Activated naive CD4-positive, alpha-beta T cell treated with anti-CD3 and anti-CD28 coated beads for 36 hours (primary cell): ENCODE data around the gene ESYT1. TPM values are rescaled to one million over a fixed set of nuclear protein-coding genes. Genes with fewer than 3 reads are reported as not detected.

ENCODE experiments used
- CTCF ChIA-PET: fragments of 350-600 bp; sonication (Branson Sonifier 250); formaldehyde crosslinking; loops from one replicate; lab custom pipeline; 2021; ENCODE audit warnings: antibody characterized with exemption; lab: Charles Lee
- DNase-seq: peaks from one replicate; pipeline ENCODE4 v3.0.0-alpha.2; 2020
- H3K27ac Mint-ChIP-seq: one replicate; pipeline ENCODE4 v1.8.0; 2021; ENCODE audit warnings: mild to moderate bottlenecking, mixed read lengths
- H3K27me3 Mint-ChIP-seq: one replicate; pipeline ENCODE4 v1.8.0; 2021; ENCODE audit warnings: low read depth, mixed read lengths
- H3K36me3 Mint-ChIP-seq: one replicate; pipeline ENCODE4 v1.8.0; 2021; ENCODE audit warnings: low read depth, mixed read lengths
- H3K4me1 Mint-ChIP-seq: one replicate; pipeline ENCODE4 v1.8.0; 2021; ENCODE audit warnings: low read depth, mixed read lengths
- H3K4me3 Mint-ChIP-seq: one replicate; pipeline ENCODE4 v1.8.0; 2021; ENCODE audit warnings: mild to moderate bottlenecking, moderate library complexity, mixed read lengths
- H3K9me3 Mint-ChIP-seq: one replicate; pipeline ENCODE4 v1.8.0; 2021; ENCODE audit warnings: mixed read lengths
- intact Hi-C: fragments of 100-400 bp; cut with micrococcal nuclease; formaldehyde crosslinking; loops from one replicate; pipeline ENCODE4 v1.15.1; 2023
- total RNA-seq, 2 experiments: library from RNA; stranded (reverse); gene quantifications; one replicate each; pipeline ENCODE4 v1.2.3, GENCODE V29; 2021

Gene ESYT1
- total RNA-seq, 2 experiments from 2014 or later = 87.4 to 88.9 TPM

DNA sequence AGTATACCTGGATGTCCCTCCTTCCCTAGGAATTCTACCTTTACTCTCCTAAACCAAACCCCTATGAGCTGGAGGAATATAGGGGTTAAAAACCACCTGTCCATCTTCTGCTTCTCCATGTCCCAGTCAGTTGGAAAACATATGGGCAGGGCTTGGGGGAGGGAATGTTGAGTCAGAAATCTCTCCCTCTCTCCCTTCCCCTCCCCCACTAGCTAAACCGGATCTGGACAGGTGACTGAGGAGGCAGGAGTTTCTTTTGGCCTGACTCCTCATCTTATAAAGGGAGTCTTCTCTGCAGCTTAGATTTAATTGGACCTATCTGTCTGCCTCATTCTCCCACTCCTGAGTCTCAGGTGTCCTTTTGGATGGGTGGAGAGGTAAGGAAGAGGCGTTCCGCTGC lies 42.0 kb upstream of the ESYT1 start:
- intact Hi-C loops = no loop called here
- H3K9me3 Mint-ChIP-seq = no peaks in the 10 kb centered on the region
- CTCF ChIA-PET = interaction anchor here (0.6 to 3.2 kb wide), 6 partner anchors 11 to 248 kb away, joined by 3 to 22 read pairs (median 4); partner anchors contain the start of genes PA2G4 and PAN2
- H3K27me3 Mint-ChIP-seq = peaks cover 8% of the 10 kb centered on the region
- peaks cover under 1% of the 10 kb centered on the region for H3K4me1 Mint-ChIP-seq
- no peak overlapping the region for H3K4me3 Mint-ChIP-seq
- no peaks in the 10 kb centered on the region for H3K36me3 Mint-ChIP-seq
- no peak overlapping the region for H3K27ac Mint-ChIP-seq
- DNase-seq = no peak

DNA sequence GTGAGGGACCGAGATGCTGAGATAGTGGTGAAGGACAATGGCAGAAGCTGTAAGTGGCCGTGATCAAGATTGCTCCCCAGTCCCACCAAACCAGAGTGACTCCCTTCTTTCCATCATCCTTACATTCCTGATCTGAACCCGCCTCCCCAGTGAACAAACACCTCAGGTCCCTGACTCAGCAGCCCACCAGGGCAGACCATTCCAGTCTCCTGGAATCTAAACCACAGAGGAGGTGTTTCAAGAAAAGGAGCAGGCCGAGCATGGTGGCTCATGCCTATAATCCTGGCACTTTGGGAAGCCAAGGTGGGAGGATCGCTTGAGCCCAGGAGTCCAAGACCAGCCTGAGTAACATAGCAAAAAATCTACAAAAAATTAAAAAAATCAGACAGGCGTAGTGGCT lies 41.5 kb upstream of the ESYT1 start:
- intact Hi-C loops = no loop called here
- CTCF ChIA-PET = interaction anchor here (0.8 to 3.2 kb wide), 3 partner anchors 10 to 40 kb away, joined by 3 to 22 read pairs (median 3); partner anchors contain the start of gene PA2G4
- no peak overlapping the region for H3K27ac Mint-ChIP-seq
- H3K4me3 Mint-ChIP-seq = no peak overlapping the region
- no peaks in the 10 kb centered on the region for H3K36me3 Mint-ChIP-seq
- no peaks in the 10 kb centered on the region for H3K9me3 Mint-ChIP-seq
- DNase-seq = no peak
- H3K27me3 Mint-ChIP-seq = peaks cover 4% of the 10 kb centered on the region
- no peaks in the 10 kb centered on the region for H3K4me1 Mint-ChIP-seq

DNA sequence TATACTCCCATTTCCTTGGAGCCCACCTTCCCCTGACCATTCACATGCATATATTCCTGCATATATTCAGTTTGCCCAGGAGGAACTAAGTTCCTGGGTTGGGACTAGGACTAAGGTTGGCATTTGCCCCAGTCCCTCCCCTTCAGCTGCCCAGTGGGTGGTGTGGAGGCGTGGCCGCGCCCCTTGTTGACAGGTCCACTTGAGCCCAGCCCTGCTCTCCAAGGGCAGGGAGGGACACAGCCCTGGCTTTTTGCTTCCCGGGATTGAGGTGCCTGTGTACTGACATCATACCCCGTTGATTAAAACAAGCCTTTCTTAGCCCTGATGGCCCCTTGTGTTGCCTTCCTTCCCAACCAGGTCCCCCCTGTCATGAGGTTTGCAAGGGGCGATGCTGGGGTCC lies 40.8 kb upstream of the ESYT1 start:
- CTCF ChIA-PET = interaction anchor here (3.2 kb wide), 1 partner anchor 16 kb away, joined by 22 read pairs; the partner anchor contains the start of gene PA2G4
- H3K4me3 Mint-ChIP-seq = no peak overlapping the region
- DNase-seq = no peak
- H3K4me1 Mint-ChIP-seq = no peaks in the 10 kb centered on the region
- intact Hi-C loops = no loop called here
- H3K36me3 Mint-ChIP-seq = no peaks in the 10 kb centered on the region
- no peak overlapping the region for H3K27ac Mint-ChIP-seq
- H3K27me3 Mint-ChIP-seq = no peaks in the 10 kb centered on the region
- H3K9me3 Mint-ChIP-seq = no peaks in the 10 kb centered on the region

DNA sequence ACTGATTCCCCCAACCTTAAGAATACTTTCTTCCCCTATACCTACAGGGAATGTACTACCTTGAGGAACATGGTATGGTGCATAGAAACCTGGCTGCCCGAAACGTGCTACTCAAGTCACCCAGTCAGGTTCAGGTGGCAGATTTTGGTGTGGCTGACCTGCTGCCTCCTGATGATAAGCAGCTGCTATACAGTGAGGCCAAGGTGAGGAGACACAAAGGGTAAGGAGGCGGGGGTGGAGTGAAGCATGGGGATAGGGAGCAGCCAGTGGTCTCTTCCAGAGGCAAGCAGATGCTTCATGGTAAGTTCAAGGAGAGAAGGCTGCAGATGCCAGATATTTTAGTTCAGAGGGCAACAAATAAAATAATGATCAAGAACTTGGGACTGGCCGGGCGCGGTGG lies 30.3 kb upstream of the ESYT1 start:
- H3K27me3 Mint-ChIP-seq = no peaks in the 10 kb centered on the region
- no peak overlapping the region for H3K27ac Mint-ChIP-seq
- no peak overlapping the region for H3K4me3 Mint-ChIP-seq
- no peaks in the 10 kb centered on the region for H3K9me3 Mint-ChIP-seq
- no peaks in the 10 kb centered on the region for H3K36me3 Mint-ChIP-seq
- CTCF ChIA-PET = interaction anchor here (1.2 kb wide), 1 partner anchor 15 kb away, joined by 4 read pairs; no protein-coding TSS in a partner anchor
- intact Hi-C loops = no loop called here
- H3K4me1 Mint-ChIP-seq = peaks cover 9% of the 10 kb centered on the region
- no peak for DNase-seq

DNA sequence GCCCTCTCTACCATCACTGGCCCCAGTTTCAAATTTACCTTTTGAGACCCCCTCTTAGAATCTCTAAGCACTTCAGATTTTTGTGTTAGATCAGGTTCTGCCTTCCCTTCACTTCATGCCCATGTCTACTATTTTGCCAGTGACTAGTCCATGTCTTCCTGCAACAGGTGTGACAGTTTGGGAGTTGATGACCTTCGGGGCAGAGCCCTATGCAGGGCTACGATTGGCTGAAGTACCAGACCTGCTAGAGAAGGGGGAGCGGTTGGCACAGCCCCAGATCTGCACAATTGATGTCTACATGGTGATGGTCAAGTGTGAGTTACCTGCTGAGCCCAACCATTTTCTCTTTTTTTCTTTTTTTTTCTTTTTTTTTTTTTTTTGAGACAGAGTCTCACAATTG lies 29.5 kb upstream of the ESYT1 start:
- Mint-ChIP-seq H3K36me3 (no peaks in the 10 kb centered on the region), H3K27ac (no peak overlapping the region), H3K4me3 (no peak overlapping the region), H3K4me1 (peaks cover 17% of the 10 kb centered on the region), H3K9me3 (no peaks in the 10 kb centered on the region), H3K27me3 (no peaks in the 10 kb centered on the region)
- intact Hi-C loops = no loop called here
- CTCF ChIA-PET = no interaction called here
- DNase-seq = no peak

DNA sequence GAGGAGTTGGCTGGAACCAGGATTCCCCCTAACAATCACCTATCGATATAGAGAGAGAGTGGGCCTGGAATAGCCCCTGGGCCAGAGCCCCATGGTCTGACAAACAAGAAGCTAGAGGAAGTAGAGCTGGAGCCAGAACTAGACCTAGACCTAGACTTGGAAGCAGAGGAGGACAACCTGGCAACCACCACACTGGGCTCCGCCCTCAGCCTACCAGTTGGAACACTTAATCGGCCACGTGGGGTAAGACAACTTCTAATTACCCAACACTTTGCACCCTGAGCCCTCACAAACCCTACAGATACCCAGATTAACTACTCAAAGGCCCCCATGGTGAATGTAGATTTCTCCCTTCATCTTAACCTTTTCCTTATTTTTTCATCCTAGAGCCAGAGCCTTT lies 28.3 kb upstream of the ESYT1 start:
- Mint-ChIP-seq H3K4me1 (peaks cover 19% of the 10 kb centered on the region), H3K9me3 (no peaks in the 10 kb centered on the region), H3K27me3 (no peaks in the 10 kb centered on the region), H3K36me3 (peaks cover 6% of the 10 kb centered on the region), H3K27ac (no peak overlapping the region), H3K4me3 (no peak overlapping the region)
- CTCF ChIA-PET = interaction anchor here (1.0 kb wide), 1 partner anchor 15 kb away, joined by 3 read pairs; no protein-coding TSS in a partner anchor
- DNase-seq = no peak
- intact Hi-C loops = loop anchor here (5.0 kb wide), 1 partner anchor 102 kb away; the partner anchor contains the start of gene SUOX

DNA sequence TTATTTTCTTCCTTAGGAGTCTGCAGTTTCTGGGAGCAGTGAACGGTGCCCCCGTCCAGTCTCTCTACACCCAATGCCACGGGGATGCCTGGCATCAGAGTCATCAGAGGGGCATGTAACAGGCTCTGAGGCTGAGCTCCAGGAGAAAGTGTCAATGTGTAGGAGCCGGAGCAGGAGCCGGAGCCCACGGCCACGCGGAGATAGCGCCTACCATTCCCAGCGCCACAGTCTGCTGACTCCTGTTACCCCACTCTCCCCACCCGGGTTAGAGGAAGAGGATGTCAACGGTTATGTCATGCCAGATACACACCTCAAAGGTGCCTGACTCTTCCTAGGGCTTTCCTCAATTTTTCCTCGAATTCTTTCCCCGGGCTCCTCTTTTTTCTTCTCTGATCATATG lies 27.0 kb upstream of the ESYT1 start:
- DNase-seq = no peak
- Mint-ChIP-seq H3K27ac (no peak overlapping the region), H3K27me3 (no peaks in the 10 kb centered on the region), H3K4me1 (peaks cover 25% of the 10 kb centered on the region), H3K4me3 (no peak overlapping the region), H3K36me3 (peaks cover 17% of the 10 kb centered on the region), H3K9me3 (no peaks in the 10 kb centered on the region)
- CTCF ChIA-PET = interaction anchor here (0.9 to 3.3 kb wide), 2 partner anchors 15 to 54 kb away, joined by 3 to 22 read pairs; no protein-coding TSS in a partner anchor
- intact Hi-C loops = loop anchor here (5.0 kb wide), 1 partner anchor 104 kb away; the partner anchor contains the start of gene SUOX

DNA sequence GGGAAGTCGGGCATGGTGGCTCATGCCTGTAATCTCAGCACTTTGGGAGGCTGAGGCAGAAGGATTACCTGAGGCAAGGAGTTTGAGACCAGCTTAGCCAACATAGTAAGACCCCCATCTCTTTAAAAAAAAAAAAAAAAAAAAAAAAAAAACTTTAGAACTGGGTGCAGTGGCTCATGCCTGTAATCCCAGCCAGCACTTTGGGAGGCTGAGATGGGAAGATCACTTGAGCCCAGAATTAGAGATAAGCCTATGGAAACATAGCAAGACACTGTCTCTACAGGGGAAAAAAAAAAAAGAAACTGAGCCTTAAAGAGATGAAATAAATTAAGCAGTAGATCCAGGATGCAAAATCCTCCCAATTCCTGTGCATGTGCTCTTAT lies 25.4 kb upstream of the ESYT1 start:
- Mint-ChIP-seq H3K36me3 (peaks cover 30% of the 10 kb centered on the region), H3K4me1 (peaks cover 37% of the 10 kb centered on the region), H3K27me3 (no peaks in the 10 kb centered on the region), H3K9me3 (no peaks in the 10 kb centered on the region), H3K4me3 (peak overlapping the region; percentile 99), H3K27ac (peak overlapping the region; percentile 99)
- intact Hi-C loops = loop anchor here (5.0 kb wide), 1 partner anchor 105 kb away; the partner anchor contains the start of gene SUOX
- CTCF ChIA-PET = interaction anchor here (1.0 to 3.3 kb wide), 7 partner anchors 16 to 365 kb away, joined by 3 to 22 read pairs (median 7); partner anchors contain the start of gene ZC3H10
- DNase-seq = no peak

DNA sequence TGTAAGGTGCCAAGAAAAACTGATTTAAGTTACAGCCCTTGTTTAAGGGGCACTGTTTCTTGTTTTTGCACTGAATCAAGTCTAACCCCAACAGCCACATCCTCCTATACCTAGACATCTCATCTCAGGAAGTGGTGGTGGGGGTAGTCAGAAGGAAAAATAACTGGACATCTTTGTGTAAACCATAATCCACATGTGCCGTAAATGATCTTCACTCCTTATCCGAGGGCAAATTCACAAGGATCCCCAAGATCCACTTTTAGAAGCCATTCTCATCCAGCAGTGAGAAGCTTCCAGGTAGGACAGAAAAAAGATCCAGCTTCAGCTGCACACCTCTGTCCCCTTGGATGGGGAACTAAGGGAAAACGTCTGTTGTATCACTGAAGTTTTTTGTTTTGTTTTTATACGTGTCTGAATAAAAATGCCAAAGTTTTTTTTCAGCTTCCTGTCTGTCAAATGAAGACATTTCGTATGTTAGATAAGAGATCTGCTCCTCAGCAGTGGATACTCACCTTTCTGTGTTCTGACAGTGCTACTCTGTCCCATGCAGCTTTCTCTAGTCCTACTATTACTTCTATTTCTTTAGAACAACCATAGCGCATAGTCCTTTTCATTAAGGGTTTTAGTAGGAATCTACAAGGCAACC lies 24.9 kb upstream of the ESYT1 start:
- CTCF ChIA-PET = interaction anchor here (1.9 to 3.3 kb wide), 5 partner anchors 15 to 365 kb away, joined by 5 to 22 read pairs (median 8); partner anchors contain the start of gene ZC3H10
- peak overlapping the region; percentile 99 for H3K27ac Mint-ChIP-seq
- no peaks in the 10 kb centered on the region for H3K9me3 Mint-ChIP-seq
- DNase-seq = peak; percentile 25
- H3K4me1 Mint-ChIP-seq = peaks cover 38% of the 10 kb centered on the region
- H3K36me3 Mint-ChIP-seq = peaks cover 34% of the 10 kb centered on the region
- H3K27me3 Mint-ChIP-seq = no peaks in the 10 kb centered on the region
- H3K4me3 Mint-ChIP-seq = peak overlapping the region; percentile 99
- intact Hi-C loops = loop anchor here (5.0 kb wide), 1 partner anchor 106 kb away; the partner anchor contains the start of gene SUOX

DNA sequence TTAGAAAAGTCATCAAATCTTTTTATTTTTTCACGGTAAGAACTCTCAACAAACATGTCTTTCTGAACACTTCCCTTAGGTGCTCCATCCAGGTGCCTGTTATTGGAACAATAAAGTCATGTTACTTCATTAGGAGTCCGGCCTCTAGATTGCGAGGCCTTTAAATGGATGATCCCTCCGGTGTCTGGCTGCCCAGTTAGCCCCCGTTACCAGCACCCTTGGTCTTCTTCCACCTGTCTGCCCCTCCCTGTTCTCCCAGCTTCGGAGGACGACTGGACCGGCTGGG lies 24.3 kb upstream of the ESYT1 start:
- DNase-seq = no peak
- peaks cover 40% of the 10 kb centered on the region for H3K36me3 Mint-ChIP-seq
- no peaks in the 10 kb centered on the region for H3K27me3 Mint-ChIP-seq
- CTCF ChIA-PET = interaction anchor here (0.6 to 3.3 kb wide), 8 partner anchors 15 to 366 kb away, joined by 3 to 22 read pairs (median 8); partner anchors contain the start of genes SMARCC2 and ZC3H10
- peak overlapping the region; percentile 99 for H3K4me3 Mint-ChIP-seq
- H3K9me3 Mint-ChIP-seq = no peaks in the 10 kb centered on the region
- intact Hi-C loops = loop anchor here (1.0 to 5.0 kb wide), 15 partner anchors 13 to 387 kb away; partner anchors contain the start of genes BLOC1S1, CD63, DNAJC14 and ESYT1
- peak overlapping the region; percentile 99 for H3K27ac Mint-ChIP-seq
- H3K4me1 Mint-ChIP-seq = peaks cover 38% of the 10 kb centered on the region

DNA sequence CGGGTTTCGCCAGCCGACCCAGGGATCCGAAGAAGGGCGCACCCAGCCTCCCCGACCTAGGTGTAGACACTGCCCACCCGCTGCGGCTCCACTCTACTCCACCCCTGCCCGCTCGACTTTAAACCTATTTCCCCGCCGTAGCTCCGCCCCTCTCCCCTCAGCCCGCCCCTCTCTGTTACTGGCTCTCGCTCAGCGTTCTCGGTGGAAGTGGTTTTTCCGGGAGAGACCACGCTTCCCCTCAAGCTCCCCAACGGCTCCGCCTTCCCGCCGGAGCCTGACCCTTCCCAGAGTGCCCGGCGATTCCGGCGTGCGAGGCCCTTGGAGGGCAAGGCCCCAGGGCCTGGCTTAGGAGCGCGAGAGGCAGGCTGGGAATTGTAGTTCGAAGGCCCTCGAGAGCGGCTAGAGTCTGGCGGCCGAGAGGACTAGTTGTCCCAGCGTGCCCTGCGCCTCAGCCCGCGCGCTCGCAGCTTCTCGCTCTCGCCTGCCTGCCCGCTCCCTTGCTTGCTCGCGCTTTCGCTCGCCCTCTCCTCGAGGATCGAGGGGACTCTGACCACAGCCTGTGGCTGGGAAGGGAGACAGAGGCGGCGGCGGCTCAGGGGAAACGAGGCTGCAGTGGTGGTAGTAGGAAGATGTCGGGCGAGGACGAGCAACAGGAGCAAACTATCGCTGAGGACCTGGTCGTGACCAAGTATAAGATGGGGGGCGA lies 23.8 kb upstream of the ESYT1 start, which contains the start of gene PA2G4:
TSS of gene PA2G4 (plus strand) at position 451 of the 706 bp plus-strand sequence. CDS start at position 630, 179 bp downstream.
- Mint-ChIP-seq H3K4me1 (peaks cover 38% of the 10 kb centered on the region), H3K27ac (peak within 1 kb of the TSS; percentile 99), H3K36me3 (peaks cover 42% of the 10 kb centered on the region), H3K9me3 (no peaks in the 10 kb centered on the region), H3K4me3 (peak within 1 kb of the TSS; percentile 99), H3K27me3 (no peaks in the 10 kb centered on the region)
- intact Hi-C loops = loop anchor here (1.0 to 5.0 kb wide), 15 partner anchors 12 to 388 kb away; partner anchors contain the start of genes BLOC1S1, CD63, DNAJC14 and ESYT1
- CTCF ChIA-PET = interaction anchor here (0.5 to 3.3 kb wide), 13 partner anchors 11 to 366 kb away, joined by 3 to 22 read pairs (median 6); partner anchors contain the start of genes ERBB3, SMARCC2, STAT2 and ZC3H10
- peak; percentile 99 for DNase-seq
